Caco-2 (cell line): Measurements from ENCODE around the gene XPNPEP2. TPM values are rescaled to one million over a fixed set of nuclear protein-coding genes. Genes with fewer than 3 reads are reported as not detected.

Experiments used
- BruUV-seq: library from RNA; stranded (reverse); fragments of 400-500 nt; replicated peaks from 2 replicates; lab custom pipeline; 2021; lab: Mats Ljungman, UMichigan
- CTCF ChIA-PET: fragments of 300-600 bp; sonication (Branson Sonifier 250); formaldehyde crosslinking; loops from one replicate; lab custom pipeline; 2022; ENCODE audit warnings: antibody characterized with exemption; lab: Charles Lee
- POLR2A ChIA-PET: fragments of 300-600 bp; sonication (Branson Sonifier 250); formaldehyde crosslinking; loops from one replicate; lab custom pipeline; 2022; ENCODE audit warnings: antibody characterized with exemption; lab: Charles Lee
- DNase-seq, 2 experiments: peaks; one replicate each; pipeline versions ENCODE4 v3.0.0 to v3.0.0-alpha.2; 2020 to 2022
- H3K27me3 ChIP-seq: replicated peaks from 2 replicates; pipeline ENCODE4 v1.6.0; 2011; ENCODE audit warnings: low read length; ENCODE audit not compliant: control insufficient read depth, insufficient read depth
- H3K36me3 ChIP-seq: 2 replicates; pipeline ENCODE4 v1.5.1; 2011; ENCODE audit warnings: low read length; ENCODE audit not compliant: control insufficient read depth, insufficient read depth
- H3K4me1 ChIP-seq: fragments of 250-450 bp; sonication (Bioruptor Pico); 2 replicates; pipeline ENCODE4 v1.5.1; 2020; ENCODE audit warnings: mild to moderate bottlenecking
- H3K4me3 ChIP-seq: 2 replicates; pipeline ENCODE4 v1.5.1; 2011; ENCODE audit warnings: low read depth, mild to moderate bottlenecking, control low read depth, low read length
- H3K9me3 ChIP-seq: fragments of 250-450 bp; sonication (Bioruptor Pico); 2 replicates; pipeline ENCODE4 v1.5.1; 2020; ENCODE audit warnings: mild to moderate bottlenecking, moderate library complexity
- H3K27ac Mint-ChIP-seq: one replicate; pipeline ENCODE4 v1.8.0; 2022; ENCODE audit warnings: mixed read lengths; ENCODE audit not compliant: unreplicated experiment
- H3K27me3 Mint-ChIP-seq: one replicate; pipeline ENCODE4 v1.8.0; 2022; ENCODE audit warnings: mixed read lengths; ENCODE audit not compliant: insufficient read depth, unreplicated experiment
- H3K36me3 Mint-ChIP-seq: one replicate; pipeline ENCODE4 v1.8.0; 2022; ENCODE audit warnings: mild to moderate bottlenecking, mixed read lengths; ENCODE audit not compliant: insufficient read depth, unreplicated experiment
- H3K4me1 Mint-ChIP-seq: one replicate; pipeline ENCODE4 v1.8.0; 2022; ENCODE audit warnings: low read depth, mixed read lengths; ENCODE audit not compliant: unreplicated experiment
- H3K4me3 Mint-ChIP-seq: one replicate; pipeline ENCODE4 v1.8.0; 2022; ENCODE audit warnings: mild to moderate bottlenecking, moderate library complexity, mixed read lengths; ENCODE audit not compliant: unreplicated experiment
- H3K9me3 Mint-ChIP-seq: one replicate; pipeline ENCODE4 v1.8.0; 2022; ENCODE audit warnings: mixed read lengths; ENCODE audit not compliant: unreplicated experiment
- CTCF ChIP-seq, 2 experiments: fragments of 200-600 bp in 1 of 2; IDR thresholded peaks; 1 replicate in 1 of 2; 2 replicates in 1 of 2; pipeline versions ENCODE4 v1.5.1 to v1.8.0; 2011 to 2022; ENCODE audit warnings: antibody characterized with exemption in 1 of 2, control low read depth in 1 of 2, inconsistent platforms in 1 of 2, low read depth in 1 of 2, low read length in 1 of 2, mild to moderate bottlenecking in 1 of 2, moderate library complexity in 1 of 2; ENCODE audit not compliant: insufficient read depth in 1 of 2, severe bottlenecking in 1 of 2, unreplicated experiment in 1 of 2
- intact Hi-C: fragments of 100-400 bp; cut with micrococcal nuclease; formaldehyde crosslinking; loops from one replicate; pipeline ENCODE4 v1.10.0; 2022; ENCODE audit not compliant: unreplicated experiment
- total RNA-seq: library from RNA; stranded (reverse); gene quantifications from 2 replicates; pipeline ENCODE4 v1.2.3, GENCODE V29; 2022

The XPNPEP2 gene
- total RNA-seq, 1 experiment from 2014 or later, result 0.32 TPM

- Histone ChIP-seq H3K36me3 (no peaks in the 10 kb centered on the region), H3K4me1 (no peaks in the 10 kb centered on the region), H3K9me3 (no peaks in the 10 kb centered on the region), H3K4me3 (no peak overlapping the region), H3K27me3 (no peaks in the 10 kb centered on the region)
- H3K4me3 Mint-ChIP-seq, result no peak overlapping the region
- intact Hi-C loops, result no loop called here
- H3K36me3 Mint-ChIP-seq, result no peaks in the 10 kb centered on the region
- DNase-seq, result no peak
- H3K27me3 Mint-ChIP-seq, result no peaks in the 10 kb centered on the region
- H3K9me3 Mint-ChIP-seq, result no peaks in the 10 kb centered on the region
- ChIA-PET CTCF (no interaction called here), POLR2A (no interaction called here)
- H3K4me1 Mint-ChIP-seq, result no peaks in the 10 kb centered on the region
- no peak overlapping the region for H3K27ac Mint-ChIP-seq
- BruUV-seq, result no TSS peak
- no peak for TF ChIP-seq CTCF (IDR thresholded peaks at IDR 0.05; ENCODE audit: insufficient read depth in 1 of 2, low read depth in 1 of 2, low read length in 1 of 2, severe bottlenecking in 1 of 2, unreplicated experiment in 1 of 2)
These were observed 48.3 kb upstream of the XPNPEP2 start for GRCh38 chrX:129690435-129690834.

- BruUV-seq, result no TSS peak
- ChIA-PET CTCF (no interaction called here), POLR2A (no interaction called here)
- intact Hi-C loops, result no loop called here
- no peaks in the 10 kb centered on the region for H3K4me1 Mint-ChIP-seq
- Histone ChIP-seq H3K36me3 (no peaks in the 10 kb centered on the region), H3K4me1 (0 out of 2 replicates have a peak, but pooled peaks cover 6% of the 10 kb centered on the region), H3K4me3 (no peak overlapping the region), H3K27me3 (no peaks in the 10 kb centered on the region), H3K9me3 (no peaks in the 10 kb centered on the region)
- no peak for DNase-seq
- H3K27me3 Mint-ChIP-seq, result no peaks in the 10 kb centered on the region
- no peaks in the 10 kb centered on the region for H3K9me3 Mint-ChIP-seq
- H3K36me3 Mint-ChIP-seq, result no peaks in the 10 kb centered on the region
- no peak overlapping the region for H3K27ac Mint-ChIP-seq
- no peak for TF ChIP-seq CTCF (IDR thresholded peaks at IDR 0.05; ENCODE audit: insufficient read depth in 1 of 2, low read depth in 1 of 2, low read length in 1 of 2, severe bottlenecking in 1 of 2, unreplicated experiment in 1 of 2)
- no peak overlapping the region for H3K4me3 Mint-ChIP-seq
These were observed 45.4 kb upstream of the XPNPEP2 start for GRCh38 chrX:129693354-129693753.

GRCh38 chrX:129694805-129695204 lies 44.0 kb upstream of the XPNPEP2 start:
- no peaks in the 10 kb centered on the region for H3K27me3 Mint-ChIP-seq
- H3K4me3 Mint-ChIP-seq, result no peak overlapping the region
- CTCF ChIA-PET, result no interaction called here
- Histone ChIP-seq H3K9me3 (no peaks in the 10 kb centered on the region), H3K27me3 (no peaks in the 10 kb centered on the region), H3K4me1 (0 out of 2 replicates have a peak, but pooled peaks cover 8% of the 10 kb centered on the region), H3K36me3 (no peaks in the 10 kb centered on the region), H3K4me3 (no peak overlapping the region)
- TF ChIP-seq CTCF (IDR thresholded peaks at IDR 0.05; ENCODE audit: insufficient read depth in 1 of 2, low read depth in 1 of 2, low read length in 1 of 2, severe bottlenecking in 1 of 2, unreplicated experiment in 1 of 2), result no peak
- BruUV-seq, result no TSS peak
- DNase-seq, result no peak
- H3K36me3 Mint-ChIP-seq, result no peaks in the 10 kb centered on the region
- no peaks in the 10 kb centered on the region for H3K9me3 Mint-ChIP-seq
- H3K4me1 Mint-ChIP-seq, result no peaks in the 10 kb centered on the region
- intact Hi-C loops, result no loop called here
- POLR2A ChIA-PET, result no interaction called here
- no peak overlapping the region for H3K27ac Mint-ChIP-seq
